ENCODE data around the gene PLAC8.

DNA sequence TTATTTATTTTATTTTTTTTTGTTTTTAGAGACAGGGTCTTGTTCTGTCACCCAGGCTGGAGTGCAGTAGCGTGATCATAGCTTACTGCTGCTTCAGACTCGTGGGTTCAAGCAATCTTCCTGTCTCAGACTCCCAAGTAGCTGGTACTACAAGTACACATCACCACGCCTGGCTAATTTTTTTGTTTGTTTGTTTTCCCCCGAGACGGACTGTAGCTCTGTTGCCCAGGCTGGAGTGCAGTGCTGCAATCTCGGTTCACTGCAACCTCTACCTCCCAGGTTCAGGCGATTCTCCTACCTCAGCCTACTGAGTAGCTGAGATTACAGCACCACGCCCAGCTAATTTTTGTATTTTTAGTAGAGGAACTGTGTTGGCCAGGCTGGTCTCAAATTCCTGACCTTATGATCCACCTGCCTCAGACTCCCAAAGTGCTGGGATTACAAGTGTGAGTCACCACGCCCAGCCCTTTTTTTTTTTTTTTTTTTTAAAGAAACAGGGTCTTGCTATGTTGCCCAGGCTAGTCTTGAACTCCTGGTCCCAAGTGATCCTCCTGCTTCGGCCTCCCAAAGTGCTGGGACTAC lies 47.4 kb downstream of the PLAC8 start:
- TF ChIP-seq, protein P1, sequence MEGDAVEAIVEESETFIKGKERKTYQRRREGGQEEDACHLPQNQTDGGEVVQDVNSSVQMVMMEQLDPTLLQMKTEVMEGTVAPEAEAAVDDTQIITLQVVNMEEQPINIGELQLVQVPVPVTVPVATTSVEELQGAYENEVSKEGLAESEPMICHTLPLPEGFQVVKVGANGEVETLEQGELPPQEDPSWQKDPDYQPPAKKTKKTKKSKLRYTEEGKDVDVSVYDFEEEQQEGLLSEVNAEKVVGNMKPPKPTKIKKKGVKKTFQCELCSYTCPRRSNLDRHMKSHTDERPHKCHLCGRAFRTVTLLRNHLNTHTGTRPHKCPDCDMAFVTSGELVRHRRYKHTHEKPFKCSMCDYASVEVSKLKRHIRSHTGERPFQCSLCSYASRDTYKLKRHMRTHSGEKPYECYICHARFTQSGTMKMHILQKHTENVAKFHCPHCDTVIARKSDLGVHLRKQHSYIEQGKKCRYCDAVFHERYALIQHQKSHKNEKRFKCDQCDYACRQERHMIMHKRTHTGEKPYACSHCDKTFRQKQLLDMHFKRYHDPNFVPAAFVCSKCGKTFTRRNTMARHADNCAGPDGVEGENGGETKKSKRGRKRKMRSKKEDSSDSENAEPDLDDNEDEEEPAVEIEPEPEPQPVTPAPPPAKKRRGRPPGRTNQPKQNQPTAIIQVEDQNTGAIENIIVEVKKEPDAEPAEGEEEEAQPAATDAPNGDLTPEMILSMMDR (conservative IDR thresholded peaks at IDR 0.05; ENCODE audit: low read depth, low read length): no peak
- TF ChIP-seq SMC3 (IDR thresholded peaks at IDR 0.05; ENCODE audit: low read depth, low read length) (no peak), RAD21 (IDR thresholded peaks at IDR 0.05; ENCODE audit: low read length) (no peak), POLR2A (IDR thresholded peaks at IDR 0.05; ENCODE audit: low read depth, low read length) (no peak), MXI1 (IDR thresholded peaks at IDR 0.05; ENCODE audit: borderline replicate concordance, low read depth, low read length) (no peak), FOS (IDR thresholded peaks at IDR 0.05; ENCODE audit: low read depth, low read length) (no peak), CHD1 (IDR thresholded peaks at IDR 0.05; ENCODE audit: low read depth, low read length) (no peak), MAFK (IDR thresholded peaks at IDR 0.05; ENCODE audit: low read depth, low read length) (no peak)
- TF ChIP-seq, protein P2, sequence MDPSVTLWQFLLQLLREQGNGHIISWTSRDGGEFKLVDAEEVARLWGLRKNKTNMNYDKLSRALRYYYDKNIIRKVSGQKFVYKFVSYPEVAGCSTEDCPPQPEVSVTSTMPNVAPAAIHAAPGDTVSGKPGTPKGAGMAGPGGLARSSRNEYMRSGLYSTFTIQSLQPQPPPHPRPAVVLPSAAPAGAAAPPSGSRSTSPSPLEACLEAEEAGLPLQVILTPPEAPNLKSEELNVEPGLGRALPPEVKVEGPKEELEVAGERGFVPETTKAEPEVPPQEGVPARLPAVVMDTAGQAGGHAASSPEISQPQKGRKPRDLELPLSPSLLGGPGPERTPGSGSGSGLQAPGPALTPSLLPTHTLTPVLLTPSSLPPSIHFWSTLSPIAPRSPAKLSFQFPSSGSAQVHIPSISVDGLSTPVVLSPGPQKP (IDR thresholded peaks at IDR 0.05; ENCODE audit: borderline replicate concordance, low read depth, low read length): no peak

Measured in IMR-90 (cell line).